Nephron (organoid): Measurements from ENCODE around the gene PTPRA.

Experiments used
- H3K27ac Mint-ChIP-seq, 3 experiments: 2 replicates each; pipeline ENCODE4 v1.8.0; 2020; ENCODE audit warnings: mixed read lengths in 3 of 3, mild to moderate bottlenecking in 2 of 3, moderate library complexity in 1 of 3
- H3K27me3 Mint-ChIP-seq: 2 replicates; pipeline ENCODE4 v1.8.0; 2021; ENCODE audit warnings: low read depth, mild to moderate bottlenecking, moderate library complexity, mixed read lengths
- H3K36me3 Mint-ChIP-seq: 2 replicates; pipeline ENCODE4 v1.8.0; 2020; ENCODE audit warnings: low read depth, mixed read lengths
- H3K4me1 Mint-ChIP-seq: 2 replicates; pipeline ENCODE4 v1.8.0; 2020; ENCODE audit warnings: mixed read lengths
- H3K4me3 Mint-ChIP-seq, 3 experiments: 2 replicates each; pipeline ENCODE4 v1.8.0; 2020; ENCODE audit warnings: mild to moderate bottlenecking in 3 of 3, mixed read lengths in 3 of 3, moderate library complexity in 2 of 3
- H3K9me3 Mint-ChIP-seq: 2 replicates; pipeline ENCODE4 v1.8.0; 2020; ENCODE audit warnings: mixed read lengths
- CTCF ChIP-seq, 3 experiments: fragments of 200-600 bp; sonication (generic); IDR thresholded peaks; one replicate each; pipeline ENCODE4 v1.5.0; 2021; ENCODE audit warnings: antibody characterized with exemption in 3 of 3; ENCODE audit not compliant: unreplicated experiment in 3 of 3

Gene PTPRA

GRCh38 chr20:2834401-2835110 is 38.7 kb upstream of the PTPRA start:
- Mint-ChIP-seq H3K4me3 (no peak overlapping the region), H3K9me3 (no peaks in the 10 kb centered on the region), H3K4me1 (peaks cover 6% of the 10 kb centered on the region), H3K27ac (no peak overlapping the region), H3K36me3 (peaks cover 47% of the 10 kb centered on the region), H3K27me3 (no peaks in the 10 kb centered on the region)
- TF ChIP-seq CTCF (IDR thresholded peaks at IDR 0.05; ENCODE audit: unreplicated experiment in 3 of 3) = no peak

GRCh38 chr20:2835331-2835796 is 37.9 kb upstream of the PTPRA start:
- no peak for TF ChIP-seq CTCF (IDR thresholded peaks at IDR 0.05; ENCODE audit: unreplicated experiment in 3 of 3)
- Mint-ChIP-seq H3K4me3 (peak overlapping the region in 1 of 3 experiments; percentile 42), H3K27ac (no peak overlapping the region), H3K4me1 (peaks cover 8% of the 10 kb centered on the region), H3K36me3 (peaks cover 48% of the 10 kb centered on the region), H3K27me3 (no peaks in the 10 kb centered on the region), H3K9me3 (no peaks in the 10 kb centered on the region)

- H3K4me1 Mint-ChIP-seq = peaks cover 8% of the 10 kb centered on the region
- no peaks in the 10 kb centered on the region for H3K27me3 Mint-ChIP-seq
- H3K27ac Mint-ChIP-seq = peak overlapping the region in 1 of 3 experiments; percentile 20
- no peak overlapping the region for H3K4me3 Mint-ChIP-seq
- H3K9me3 Mint-ChIP-seq = no peaks in the 10 kb centered on the region
- H3K36me3 Mint-ChIP-seq = peaks cover 48% of the 10 kb centered on the region
- TF ChIP-seq CTCF (IDR thresholded peaks at IDR 0.05; ENCODE audit: unreplicated experiment in 3 of 3) = no peak
These were observed 37.2 kb upstream of the PTPRA start for GRCh38 chr20:2836035-2836434.

GRCh38 chr20:2837221-2837960 is 35.9 kb upstream of the PTPRA start:
- Mint-ChIP-seq H3K36me3 (peaks cover 48% of the 10 kb centered on the region), H3K4me1 (peaks cover 12% of the 10 kb centered on the region), H3K9me3 (no peaks in the 10 kb centered on the region), H3K4me3 (peak overlapping the region; percentile 23 to 74 (median 57)), H3K27ac (no peak overlapping the region), H3K27me3 (no peaks in the 10 kb centered on the region)
- no peak for TF ChIP-seq CTCF (IDR thresholded peaks at IDR 0.05; ENCODE audit: unreplicated experiment in 3 of 3)

GRCh38 chr20:2838170-2838797 is 35.0 kb upstream of the PTPRA start:
- TF ChIP-seq CTCF (IDR thresholded peaks at IDR 0.05; ENCODE audit: unreplicated experiment in 3 of 3) = no peak
- no peaks in the 10 kb centered on the region for H3K9me3 Mint-ChIP-seq
- H3K27ac Mint-ChIP-seq = no peak overlapping the region
- H3K4me3 Mint-ChIP-seq = peak overlapping the region; percentile 70 to 96 (median 77)
- H3K27me3 Mint-ChIP-seq = no peaks in the 10 kb centered on the region
- peaks cover 12% of the 10 kb centered on the region for H3K4me1 Mint-ChIP-seq
- peaks cover 46% of the 10 kb centered on the region for H3K36me3 Mint-ChIP-seq
